OCI-LY1 (cell line): ENCODE results near the gene CTBP2.

Source experiments
- H2AFZ ChIP-seq: fragments of 200-600 bp; sonication (generic), shearing (Covaris generic); 2 replicates; pipeline ENCODE4 v1.6.0; 2014; ENCODE audit warnings: antibody characterized with exemption, mild to moderate bottlenecking, low read length
- H3F3A ChIP-seq: fragments of 200-600 bp; sonication (generic), shearing (Covaris generic); 2 replicates; pipeline ENCODE4 v1.6.0; 2014; ENCODE audit warnings: mild to moderate bottlenecking, antibody characterized with exemption, low read length, moderate library complexity; ENCODE audit not compliant: insufficient read depth
- H3K27ac ChIP-seq: fragments of 200-600 bp; sonication (generic); 2 replicates; pipeline ENCODE4 v1.5.1; 2014; ENCODE audit warnings: low read length, mixed run types, mild to moderate bottlenecking, low read depth; ENCODE audit not compliant: poor library complexity, severe bottlenecking
- H3K27me3 ChIP-seq: fragments of 200-600 bp; sonication (generic); 2 replicates; pipeline ENCODE4 v1.6.0; 2014; ENCODE audit warnings: antibody characterized with exemption, mild to moderate bottlenecking, low read length, moderate library complexity; ENCODE audit not compliant: insufficient read depth
- H3K36me3 ChIP-seq: fragments of 200-600 bp; sonication (generic); 2 replicates; pipeline ENCODE4 v1.6.1; 2014; ENCODE audit warnings: mild to moderate bottlenecking, antibody characterized with exemption, low read length, moderate library complexity, mixed read lengths; ENCODE audit not compliant: insufficient read depth
- H3K4me1 ChIP-seq: fragments of 200-600 bp; sonication (generic); 2 replicates; pipeline ENCODE4 v1.5.1; 2014; ENCODE audit warnings: mild to moderate bottlenecking, low read length, moderate library complexity; ENCODE audit not compliant: insufficient read depth, severe bottlenecking
- H3K4me2 ChIP-seq: fragments of 200-600 bp; sonication (generic), shearing (Covaris generic); 2 replicates; pipeline ENCODE4 v1.6.1; 2014; ENCODE audit warnings: low read length
- H3K4me3 ChIP-seq: fragments of 200-600 bp; sonication (generic); 2 replicates; pipeline ENCODE4 v1.5.1; 2014; ENCODE audit warnings: low read length, low read depth, mild to moderate bottlenecking, mixed read lengths; ENCODE audit not compliant: poor library complexity, severe bottlenecking
- H3K79me2 ChIP-seq: fragments of 200-600 bp; shearing (Covaris generic); 2 replicates; pipeline ENCODE4 v1.6.1; 2016; ENCODE audit warnings: mixed run types, low read length, mixed read lengths; ENCODE audit not compliant: insufficient read depth
- H3K9ac ChIP-seq: fragments of 200-600 bp; sonication (generic), shearing (Covaris generic); 2 replicates; pipeline ENCODE4 v1.6.1; 2014; ENCODE audit warnings: mild to moderate bottlenecking, low read length, mixed read lengths
- H3K9me2 ChIP-seq: fragments of 200-600 bp; sonication (generic), shearing (Covaris generic); 2 replicates; pipeline ENCODE4 v1.6.1; 2014; ENCODE audit warnings: low read depth, mild to moderate bottlenecking, low read length, mixed read lengths
- H3K9me3 ChIP-seq: fragments of 200-600 bp; shearing (Covaris generic); 2 replicates; pipeline ENCODE4 v1.6.1; 2014; ENCODE audit warnings: low read length, mixed read lengths
- H4K20me1 ChIP-seq: fragments of 200-600 bp; sonication (generic), shearing (Covaris generic); 2 replicates; pipeline ENCODE4 v1.6.0; 2016; ENCODE audit warnings: mild to moderate bottlenecking, low read length; ENCODE audit not compliant: insufficient read depth
- EZH2 ChIP-seq: fragments of 200-600 bp; sonication (generic), shearing (Covaris generic); IDR thresholded peaks from 2 replicates; pipeline ENCODE4 v1.8.0; 2017; ENCODE audit warnings: borderline replicate concordance, mixed run types, mild to moderate bottlenecking, antibody characterized with exemption, low read length, moderate library complexity, mixed read lengths
- TF ChIP-seq, protein P1 (sequence below): fragments of 200-600 bp; sonication (generic), shearing (Covaris generic); IDR thresholded peaks from 2 replicates; pipeline ENCODE4 v1.5.1; 2017; ENCODE audit warnings: mild to moderate bottlenecking, antibody characterized with exemption, low read length, moderate library complexity, mixed read lengths

Gene CTBP2

DNA sequence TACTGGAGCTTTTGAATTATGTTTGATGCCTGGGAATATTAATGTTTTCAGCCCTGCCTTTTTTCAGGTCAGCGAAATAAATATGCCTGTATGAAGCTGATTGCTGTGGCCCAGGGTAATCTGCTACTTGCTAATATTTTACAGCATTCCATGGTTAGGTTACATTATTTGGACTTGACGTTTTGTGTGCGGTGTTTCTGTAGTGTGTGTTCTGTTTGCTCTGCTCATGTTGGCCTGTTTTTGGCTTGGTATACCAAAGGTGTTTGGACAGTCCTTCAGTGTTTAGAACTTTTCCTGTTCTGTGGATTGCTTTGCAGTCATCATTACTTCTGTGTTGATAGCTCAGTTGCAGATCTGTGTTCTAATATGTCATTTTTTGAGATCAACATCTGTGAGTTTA, 206.9 kb downstream of the CTBP2 start:
- peaks cover 6% of the 10 kb centered on the region; the same call in 1 of the 2 replicates for H3K36me3 ChIP-seq
- no peaks in the 10 kb centered on the region for H3K27me3 ChIP-seq
- no peak overlapping the region for H3K27ac ChIP-seq
- no peak for TF ChIP-seq EZH2
- TF ChIP-seq, protein P1, sequence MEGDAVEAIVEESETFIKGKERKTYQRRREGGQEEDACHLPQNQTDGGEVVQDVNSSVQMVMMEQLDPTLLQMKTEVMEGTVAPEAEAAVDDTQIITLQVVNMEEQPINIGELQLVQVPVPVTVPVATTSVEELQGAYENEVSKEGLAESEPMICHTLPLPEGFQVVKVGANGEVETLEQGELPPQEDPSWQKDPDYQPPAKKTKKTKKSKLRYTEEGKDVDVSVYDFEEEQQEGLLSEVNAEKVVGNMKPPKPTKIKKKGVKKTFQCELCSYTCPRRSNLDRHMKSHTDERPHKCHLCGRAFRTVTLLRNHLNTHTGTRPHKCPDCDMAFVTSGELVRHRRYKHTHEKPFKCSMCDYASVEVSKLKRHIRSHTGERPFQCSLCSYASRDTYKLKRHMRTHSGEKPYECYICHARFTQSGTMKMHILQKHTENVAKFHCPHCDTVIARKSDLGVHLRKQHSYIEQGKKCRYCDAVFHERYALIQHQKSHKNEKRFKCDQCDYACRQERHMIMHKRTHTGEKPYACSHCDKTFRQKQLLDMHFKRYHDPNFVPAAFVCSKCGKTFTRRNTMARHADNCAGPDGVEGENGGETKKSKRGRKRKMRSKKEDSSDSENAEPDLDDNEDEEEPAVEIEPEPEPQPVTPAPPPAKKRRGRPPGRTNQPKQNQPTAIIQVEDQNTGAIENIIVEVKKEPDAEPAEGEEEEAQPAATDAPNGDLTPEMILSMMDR: no peak
- no peak overlapping the region for H3K4me3 ChIP-seq
- H3K9me3 ChIP-seq: no peaks in the 10 kb centered on the region
- H2AFZ ChIP-seq: no peak overlapping the region
- no peaks in the 10 kb centered on the region for H3K9me2 ChIP-seq
- H3K4me1 ChIP-seq: peaks cover 16% of the 10 kb centered on the region
- no peaks in the 10 kb centered on the region for H4K20me1 ChIP-seq
- no peaks in the 10 kb centered on the region for H3F3A ChIP-seq
- no peak overlapping the region for H3K9ac ChIP-seq
- H3K79me2 ChIP-seq: peaks cover 48% of the 10 kb centered on the region
- no peak overlapping the region for H3K4me2 ChIP-seq

DNA sequence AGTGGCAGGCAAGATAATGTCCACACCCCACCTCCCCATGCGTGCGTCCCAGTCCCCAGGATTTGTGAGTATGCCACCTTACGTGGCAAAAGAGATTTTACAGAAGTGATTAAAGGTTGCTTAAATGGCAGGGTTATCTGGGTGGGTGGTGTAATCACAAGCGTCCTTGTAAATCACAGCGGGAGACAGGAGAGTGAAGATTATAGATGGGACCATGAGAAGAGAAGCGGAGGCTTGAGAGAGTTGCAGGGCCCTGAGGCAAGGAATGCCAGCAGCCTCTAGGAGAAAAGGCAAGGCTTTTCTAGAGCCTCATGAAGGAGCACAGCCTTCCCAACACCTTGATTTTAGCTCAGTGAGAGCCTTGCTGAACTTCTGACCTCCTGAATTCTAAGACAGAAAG, 208.2 kb downstream of the CTBP2 start:
- Histone ChIP-seq H3K79me2 (peaks cover 44% of the 10 kb centered on the region), H3K27ac (no peak overlapping the region), H3K27me3 (no peaks in the 10 kb centered on the region), H3K9ac (no peak overlapping the region), H2AFZ (no peak overlapping the region), H3K4me3 (no peak overlapping the region), H3K9me3 (no peaks in the 10 kb centered on the region), H3K36me3 (peaks cover 13% of the 10 kb centered on the region; the same call in 1 of the 2 replicates), H4K20me1 (no peaks in the 10 kb centered on the region), H3F3A (no peaks in the 10 kb centered on the region), H3K9me2 (no peaks in the 10 kb centered on the region), H3K4me1 (peaks cover 9% of the 10 kb centered on the region), H3K4me2 (no peak overlapping the region)
- TF ChIP-seq, protein P1: no peak
- no peak for TF ChIP-seq EZH2

DNA sequence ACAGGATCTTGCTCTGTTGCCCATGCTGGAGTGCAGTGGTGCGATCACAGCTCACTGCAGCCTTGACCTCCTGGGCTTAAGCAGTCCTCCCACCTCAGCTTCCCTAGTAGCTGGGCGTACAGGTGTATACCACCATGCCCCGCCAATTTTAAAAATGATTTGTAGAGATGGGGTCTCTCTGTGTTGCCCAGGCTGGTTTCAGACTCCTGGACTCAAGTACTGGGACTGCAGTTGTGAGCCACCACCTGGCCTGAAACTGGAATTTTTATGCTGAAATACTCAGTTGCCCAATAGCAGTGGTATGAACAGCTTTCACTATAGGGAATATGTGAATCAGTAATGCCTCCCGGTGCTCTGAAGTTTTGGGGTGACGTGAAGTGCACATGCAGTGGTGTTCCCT, 210.8 kb downstream of the CTBP2 start:
- Histone ChIP-seq H3K9me3 (no peaks in the 10 kb centered on the region), H3K27me3 (no peaks in the 10 kb centered on the region), H3K4me2 (no peak overlapping the region), H3K27ac (no peak overlapping the region), H3F3A (no peaks in the 10 kb centered on the region), H3K4me3 (no peak overlapping the region), H4K20me1 (no peaks in the 10 kb centered on the region), H3K79me2 (peaks cover 50% of the 10 kb centered on the region), H2AFZ (no peak overlapping the region), H3K36me3 (peaks cover 22% of the 10 kb centered on the region; the same call in 1 of the 2 replicates), H3K4me1 (no peaks in the 10 kb centered on the region), H3K9ac (no peak overlapping the region), H3K9me2 (no peaks in the 10 kb centered on the region)
- TF ChIP-seq, protein P1: no peak
- no peak for TF ChIP-seq EZH2
